Endodermal cell (in vitro differentiated cells): ENCODE measurements around the gene TCP1. TPM values are rescaled to one million over a fixed set of nuclear protein-coding genes. Genes with fewer than 3 reads are reported as not detected.
"Not testable (repeated sequence)": the region's sequence is repeated elsewhere in the genome, so short reads cannot be mapped to it uniquely, and the experiment has no call there.

Experiments used
- DNase-seq: peaks from one replicate; pipeline ENCODE4 v3.0.0-alpha.2; 2017
- H3K27ac ChIP-seq: 2 replicates; pipeline ENCODE4 v1.5.1; 2013; ENCODE audit warnings: mild to moderate bottlenecking, low read depth, low read length, moderate library complexity
- H3K27me3 ChIP-seq: 2 replicates; pipeline ENCODE4 v1.6.1; 2013; ENCODE audit warnings: mild to moderate bottlenecking, low read length, moderate library complexity; ENCODE audit not compliant: insufficient read depth, control insufficient read depth, poor library complexity, severe bottlenecking
- H3K36me3 ChIP-seq: 2 replicates; pipeline ENCODE4 v1.7.0; 2013; ENCODE audit warnings: mild to moderate bottlenecking, low read length, moderate library complexity; ENCODE audit not compliant: control insufficient read depth, insufficient read depth
- H3K4me1 ChIP-seq: one replicate; pipeline ENCODE4 v1.7.0; 2013; ENCODE audit warnings: low read length; ENCODE audit not compliant: control insufficient read depth, insufficient read depth
- H3K4me3 ChIP-seq: 2 replicates; pipeline ENCODE4 v1.5.1; 2013; ENCODE audit warnings: mild to moderate bottlenecking, low read length, moderate library complexity
- H3K9ac ChIP-seq: 2 replicates; pipeline ENCODE4 v1.6.1; 2013; ENCODE audit warnings: mild to moderate bottlenecking, low read length, moderate library complexity; ENCODE audit not compliant: poor library complexity, severe bottlenecking; ENCODE audit errors: extremely low read depth
- H3K9me3 ChIP-seq: 2 replicates; pipeline ENCODE4 v1.6.1; 2013; ENCODE audit warnings: mild to moderate bottlenecking, low read length, moderate library complexity; ENCODE audit not compliant: control insufficient read depth
- H3K27ac Mint-ChIP-seq: 2 replicates; pipeline ENCODE4 v1.8.0; 2020; ENCODE audit warnings: mixed read lengths
- H3K27me3 Mint-ChIP-seq: 2 replicates; pipeline ENCODE4 v1.8.0; 2021; ENCODE audit warnings: mild to moderate bottlenecking, mixed read lengths; ENCODE audit not compliant: insufficient read depth
- H3K36me3 Mint-ChIP-seq: 2 replicates; pipeline ENCODE4 v1.8.0; 2020; ENCODE audit warnings: low read depth, mixed read lengths
- H3K4me1 Mint-ChIP-seq: 2 replicates; pipeline ENCODE4 v1.8.0; 2020; ENCODE audit warnings: mixed read lengths
- H3K4me3 Mint-ChIP-seq: 2 replicates; pipeline ENCODE4 v1.8.0; 2020; ENCODE audit warnings: mild to moderate bottlenecking, moderate library complexity, mixed read lengths
- H3K9me3 Mint-ChIP-seq: 2 replicates; pipeline ENCODE4 v1.8.0; 2020; ENCODE audit warnings: mild to moderate bottlenecking, mixed read lengths
- CTCF ChIP-seq: fragments of 200-600 bp; sonication (generic); conservative IDR thresholded peaks from 2 replicates; pipeline ENCODE4 v1.5.0; 2021; ENCODE audit warnings: antibody characterized with exemption, mild to moderate bottlenecking
- WGBS, 2 experiments: methylation state at CpG; one replicate each; pipeline versions ENCODE4 v1.1.5 to v1.1.7; 2013; ENCODE audit warnings: missing lambda C conversion rate in 2 of 2, mixed read lengths in 1 of 2; ENCODE audit not compliant: insufficient coverage in 1 of 2, insufficient read length in 1 of 2; 5-methylcytosine and 5-hydroxymethylcytosine counted together
- total RNA-seq, 2 donors: library from RNA; stranded (reverse); fragmentation: NEBNext Ultra II Directional in 1 of 2; extraction: Animal tissue kit (Norgen Biotek cat#: 25700) in 1 of 2; gene quantifications; 2 replicates in 1 of 2; 3 replicates in 1 of 2; pipeline ENCODE4 v1.2.1, GENCODE V29; 2021

Gene TCP1
- total RNA-seq, 2 donors from 2014 or later = 241 to 246 TPM

GRCh38 chr6:159754401-159754800 is 35.0 kb downstream of the TCP1 start:
- H3K4me3 ChIP-seq = no peak overlapping the region
- Mint-ChIP-seq H3K4me3 (no peak overlapping the region), H3K36me3 (peaks cover 67% of the 10 kb centered on the region), H3K9me3 (no peaks in the 10 kb centered on the region), H3K27ac (no peak overlapping the region), H3K4me1 (peaks cover 9% of the 10 kb centered on the region), H3K27me3 (no peaks in the 10 kb centered on the region)
- H3K27me3 ChIP-seq = no peaks in the 10 kb centered on the region
- WGBS, 2 experiments = 85 to 100% methylated on average over 2 of the region's 2 CpGs
- H3K27ac ChIP-seq = no peak overlapping the region
- peaks cover 97% of the 10 kb centered on the region for H3K36me3 ChIP-seq
- no peak for DNase-seq
- no peak for TF ChIP-seq CTCF
- no peaks in the 10 kb centered on the region for H3K9me3 ChIP-seq
- peaks cover 5% of the 10 kb centered on the region for H3K4me1 ChIP-seq
- H3K9ac ChIP-seq = no peak overlapping the region

- Mint-ChIP-seq H3K9me3 (no peaks in the 10 kb centered on the region), H3K27me3 (no peaks in the 10 kb centered on the region), H3K4me3 (no peak overlapping the region), H3K27ac (no peak overlapping the region), H3K36me3 (peaks cover 73% of the 10 kb centered on the region), H3K4me1 (peaks cover 9% of the 10 kb centered on the region)
- Histone ChIP-seq H3K4me3 (no peak overlapping the region), H3K9me3 (no peaks in the 10 kb centered on the region), H3K9ac (no peak overlapping the region), H3K36me3 (peaks cover 99% of the 10 kb centered on the region), H3K27ac (no peak overlapping the region), H3K4me1 (peaks cover 5% of the 10 kb centered on the region), H3K27me3 (no peaks in the 10 kb centered on the region)
- no peak for TF ChIP-seq CTCF
- WGBS, 2 experiments = 86 to 97% methylated on average over 5 of the region's 6 CpGs
- no peak for DNase-seq
Measured at GRCh38 chr6:159753081-159753872, 36.1 kb downstream of the TCP1 start.

GRCh38 chr6:159751448-159751847 is 38.0 kb downstream of the TCP1 start:
- peaks cover 5% of the 10 kb centered on the region for H3K4me1 ChIP-seq
- no peak overlapping the region for H3K9ac ChIP-seq
- peaks cover 9% of the 10 kb centered on the region for H3K4me1 Mint-ChIP-seq
- H3K27ac Mint-ChIP-seq = peak overlapping the region; percentile 68
- DNase-seq = no peak
- no peak overlapping the region for H3K27ac ChIP-seq
- no peaks in the 10 kb centered on the region for H3K9me3 ChIP-seq
- H3K36me3 Mint-ChIP-seq = peaks cover 63% of the 10 kb centered on the region
- no peak overlapping the region for H3K4me3 ChIP-seq
- no peak overlapping the region for H3K4me3 Mint-ChIP-seq
- H3K27me3 ChIP-seq = no peaks in the 10 kb centered on the region
- H3K9me3 Mint-ChIP-seq = no peaks in the 10 kb centered on the region
- WGBS, 2 experiments = 97 to 100% methylated on average over 1 to 3 of the region's 3 CpGs
- TF ChIP-seq CTCF = no peak
- peaks cover 99% of the 10 kb centered on the region for H3K36me3 ChIP-seq
- no peaks in the 10 kb centered on the region for H3K27me3 Mint-ChIP-seq

GRCh38 chr6:159748127-159748526 is 41.3 kb downstream of the TCP1 start:
- not testable (repeated sequence) for H3K27me3 ChIP-seq, DNase-seq, H3K4me3 Mint-ChIP-seq, H3K4me3 ChIP-seq, H3K27ac ChIP-seq, H3K9me3 ChIP-seq, H3K4me1 ChIP-seq, H3K9ac ChIP-seq, H3K27me3 Mint-ChIP-seq, H3K9me3 Mint-ChIP-seq, H3K4me1 Mint-ChIP-seq
- Mint-ChIP-seq H3K36me3 (peaks cover 69% of the 10 kb centered on the region), H3K27ac (peak overlapping the region; percentile 6)
- peaks cover 99% of the 10 kb centered on the region for H3K36me3 ChIP-seq
- 96 to 100% methylated on average over 3 to 5 of the region's 7 CpGs for WGBS, 2 experiments
